Hepatocyte (in vitro differentiated cells): ENCODE data around the gene PDZD8. TPM values are rescaled to one million over a fixed set of nuclear protein-coding genes. Genes with fewer than 3 reads are reported as not detected.

ENCODE experiments used
- DNase-seq: peaks from one replicate; pipeline ENCODE4 v3.0.0-alpha.2; 2016; ENCODE audit warnings: low spot score
- H2AFZ ChIP-seq: fragments of 200-600 bp; sonication (generic); 2 replicates; pipeline ENCODE4 v1.6.0; 2016; ENCODE audit warnings: antibody characterized with exemption, mild to moderate bottlenecking
- H3K27ac ChIP-seq: fragments of 200-600 bp; sonication (generic); 2 replicates; pipeline ENCODE4 v1.5.1; 2016; ENCODE audit warnings: mild to moderate bottlenecking
- H3K27me3 ChIP-seq: fragments of 200-600 bp; sonication (generic); 2 replicates; pipeline ENCODE4 v1.6.1; 2016
- H3K36me3 ChIP-seq: fragments of 200-600 bp; sonication (generic); replicated peaks from 2 replicates; pipeline ENCODE4 v1.5.1; 2016; ENCODE audit warnings: low read depth; ENCODE audit not compliant: insufficient read depth
- H3K4me1 ChIP-seq: fragments of 200-600 bp; sonication (generic); 2 replicates; pipeline ENCODE4 v1.5.1; 2016; ENCODE audit warnings: mild to moderate bottlenecking, moderate library complexity; ENCODE audit not compliant: insufficient read depth
- H3K4me2 ChIP-seq: fragments of 200-600 bp; sonication (generic); 2 replicates; pipeline ENCODE4 v1.6.0; 2016
- H3K4me3 ChIP-seq: fragments of 200-600 bp; sonication (generic); 2 replicates; pipeline ENCODE4 v1.5.1; 2016; ENCODE audit warnings: mild to moderate bottlenecking
- H3K79me2 ChIP-seq: fragments of 200-600 bp; sonication (generic); 2 replicates; pipeline ENCODE4 v1.6.0; 2017; ENCODE audit warnings: mild to moderate bottlenecking
- H3K9me2 ChIP-seq: fragments of 200-600 bp; sonication (generic); replicated peaks from 2 replicates; pipeline ENCODE4 v1.6.0; 2017; ENCODE audit warnings: mild to moderate bottlenecking; ENCODE audit not compliant: insufficient read depth
- H3K9me3 ChIP-seq: fragments of 200-600 bp; sonication (generic); 2 replicates; pipeline ENCODE4 v1.5.1; 2016; ENCODE audit warnings: low read depth, mild to moderate bottlenecking
- H4K20me1 ChIP-seq: fragments of 200-600 bp; sonication (generic); 2 replicates; pipeline ENCODE4 v1.6.0; 2016; ENCODE audit warnings: mild to moderate bottlenecking; ENCODE audit not compliant: insufficient read depth, poor library complexity, severe bottlenecking
- CTCF ChIP-seq: fragments of 200-600 bp; sonication (generic); IDR thresholded peaks from 2 replicates; pipeline ENCODE4 v1.5.1; 2016; ENCODE audit warnings: antibody characterized with exemption, mild to moderate bottlenecking; ENCODE audit not compliant: poor library complexity
- EZH2 ChIP-seq: fragments of 200-600 bp; sonication (generic); IDR thresholded peaks from 2 replicates; pipeline ENCODE4 v1.6.1; 2016; ENCODE audit warnings: antibody characterized with exemption, mild to moderate bottlenecking, borderline replicate concordance
- EZH2phosphoT487 ChIP-seq: fragments of 200-600 bp; sonication (generic); IDR thresholded peaks from one replicate; pipeline ENCODE4 v1.6.1; 2018; ENCODE audit warnings: antibody characterized with exemption, mild to moderate bottlenecking, low read depth, moderate library complexity; ENCODE audit not compliant: unreplicated experiment, severe bottlenecking
- WGBS: methylation state at CpG from one replicate; pipeline ENCODE4 v1.1.6; 2016; ENCODE audit warnings: low lambda C conversion rate; ENCODE audit errors: missing lambda C conversion rate; 5-methylcytosine and 5-hydroxymethylcytosine counted together
- polyA plus RNA-seq: library from polyadenylated mRNA; unstranded; fragments of >200 nt; fragmentation: Nextera tagmentation; extraction: Ambion mirVana; gene quantifications from 2 replicates; pipeline ENCODE4 v1.2.1, GENCODE V29; 2016
- total RNA-seq: library from RNA; depleted of rRNA; stranded (reverse); fragments of >200 nt; gene quantifications from 2 replicates; pipeline ENCODE4 v1.2.3, GENCODE V29; 2014

Gene PDZD8
- total and polyA plus RNA-seq, 2 experiments from 2014 or later, result 12.9 to 77.2 TPM

DNA sequence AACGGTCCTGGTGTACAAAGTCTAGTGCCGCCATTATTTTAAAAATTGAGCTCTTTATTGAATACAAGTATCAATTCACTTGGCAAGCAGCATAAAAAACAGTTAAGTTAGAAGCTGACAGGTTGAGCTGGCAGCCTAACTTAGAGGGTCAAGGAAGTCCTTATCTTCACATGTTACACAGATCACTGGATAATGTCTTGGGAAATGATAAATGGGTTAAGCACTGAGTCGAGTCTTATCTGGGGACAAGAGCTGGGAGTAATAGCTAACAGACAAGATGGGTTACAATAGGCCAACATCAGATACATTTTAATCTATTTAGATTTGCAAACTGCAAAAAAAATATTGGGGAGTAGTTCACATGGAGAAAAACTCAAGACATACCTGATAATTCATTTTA lies 100.1 kb downstream of the PDZD8 start:
- Histone ChIP-seq H3K27ac (no peak overlapping the region), H3K79me2 (no peaks in the 10 kb centered on the region), H4K20me1 (no peaks in the 10 kb centered on the region), H2AFZ (no peak overlapping the region), H3K4me3 (no peak overlapping the region), H3K9me3 (no peaks in the 10 kb centered on the region), H3K4me2 (no peak overlapping the region), H3K27me3 (no peaks in the 10 kb centered on the region), H3K4me1 (no peaks in the 10 kb centered on the region), H3K9me2 (no peaks in the 10 kb centered on the region), H3K36me3 (no peaks in the 10 kb centered on the region)
- no peak for TF ChIP-seq EZH2
- no peak for TF ChIP-seq EZH2phosphoT487
- no peak for TF ChIP-seq CTCF
- WGBS, result 65% methylated on average over 3 of the region's 3 CpGs
- no peak for DNase-seq

DNA sequence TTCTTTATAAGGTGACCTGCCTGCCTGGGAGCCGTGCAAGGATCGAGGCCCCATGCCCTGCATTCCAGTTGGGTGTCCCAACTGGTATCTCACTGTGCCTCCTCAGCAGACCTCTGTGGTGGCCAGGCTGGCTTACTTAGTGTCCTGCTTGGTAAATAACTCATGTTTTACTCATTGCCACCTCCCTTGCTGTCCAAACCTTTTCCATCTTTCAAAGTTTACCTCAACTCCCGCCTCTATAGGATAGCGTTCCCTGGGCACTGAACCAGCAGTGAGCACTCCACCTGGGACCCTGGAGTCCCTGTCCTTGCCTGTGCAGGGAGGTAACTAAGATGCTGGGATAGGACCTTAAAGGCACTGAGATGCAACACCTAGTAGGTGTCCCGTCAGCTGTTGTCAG lies 100.7 kb downstream of the PDZD8 start:
- Histone ChIP-seq H3K4me1 (no peaks in the 10 kb centered on the region), H2AFZ (no peak overlapping the region), H3K9me2 (no peaks in the 10 kb centered on the region), H3K9me3 (no peaks in the 10 kb centered on the region), H3K79me2 (no peaks in the 10 kb centered on the region), H3K27me3 (no peaks in the 10 kb centered on the region), H3K4me2 (no peak overlapping the region), H3K36me3 (no peaks in the 10 kb centered on the region), H3K27ac (no peak overlapping the region), H3K4me3 (no peak overlapping the region), H4K20me1 (no peaks in the 10 kb centered on the region)
- DNase-seq, result no peak
- no peak for TF ChIP-seq EZH2
- no peak for TF ChIP-seq EZH2phosphoT487
- WGBS, result 93% methylated on average over 5 of the region's 5 CpGs

DNA sequence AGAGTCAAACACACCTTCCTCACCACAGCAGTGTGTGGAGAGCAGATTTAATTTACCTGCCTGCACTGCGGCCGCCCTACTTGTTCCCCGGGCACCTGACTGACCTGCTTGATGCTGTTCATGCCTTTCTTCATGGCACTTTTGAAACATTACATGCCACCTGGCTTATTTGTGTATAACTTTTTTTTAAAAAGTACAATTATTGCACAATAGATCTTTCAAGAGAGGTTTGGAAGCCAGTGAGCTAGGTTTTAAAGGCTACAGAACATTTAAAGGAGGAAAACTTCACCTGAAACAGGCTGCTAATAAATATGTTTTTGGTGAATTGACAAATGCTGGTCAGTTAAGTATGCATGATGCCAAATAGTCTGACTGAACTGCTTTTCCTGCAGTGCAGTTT lies 101.3 kb downstream of the PDZD8 start:
- Histone ChIP-seq H2AFZ (no peak overlapping the region), H3K27ac (no peak overlapping the region), H4K20me1 (no peaks in the 10 kb centered on the region), H3K79me2 (no peaks in the 10 kb centered on the region), H3K9me2 (no peaks in the 10 kb centered on the region), H3K36me3 (no peaks in the 10 kb centered on the region), H3K4me1 (no peaks in the 10 kb centered on the region), H3K4me3 (no peak overlapping the region), H3K4me2 (no peak overlapping the region), H3K27me3 (no peaks in the 10 kb centered on the region), H3K9me3 (no peaks in the 10 kb centered on the region)
- no peak for DNase-seq
- 90% methylated on average over 3 of the region's 3 CpGs for WGBS
- TF ChIP-seq CTCF (no peak), EZH2 (no peak), EZH2phosphoT487 (no peak)

DNA sequence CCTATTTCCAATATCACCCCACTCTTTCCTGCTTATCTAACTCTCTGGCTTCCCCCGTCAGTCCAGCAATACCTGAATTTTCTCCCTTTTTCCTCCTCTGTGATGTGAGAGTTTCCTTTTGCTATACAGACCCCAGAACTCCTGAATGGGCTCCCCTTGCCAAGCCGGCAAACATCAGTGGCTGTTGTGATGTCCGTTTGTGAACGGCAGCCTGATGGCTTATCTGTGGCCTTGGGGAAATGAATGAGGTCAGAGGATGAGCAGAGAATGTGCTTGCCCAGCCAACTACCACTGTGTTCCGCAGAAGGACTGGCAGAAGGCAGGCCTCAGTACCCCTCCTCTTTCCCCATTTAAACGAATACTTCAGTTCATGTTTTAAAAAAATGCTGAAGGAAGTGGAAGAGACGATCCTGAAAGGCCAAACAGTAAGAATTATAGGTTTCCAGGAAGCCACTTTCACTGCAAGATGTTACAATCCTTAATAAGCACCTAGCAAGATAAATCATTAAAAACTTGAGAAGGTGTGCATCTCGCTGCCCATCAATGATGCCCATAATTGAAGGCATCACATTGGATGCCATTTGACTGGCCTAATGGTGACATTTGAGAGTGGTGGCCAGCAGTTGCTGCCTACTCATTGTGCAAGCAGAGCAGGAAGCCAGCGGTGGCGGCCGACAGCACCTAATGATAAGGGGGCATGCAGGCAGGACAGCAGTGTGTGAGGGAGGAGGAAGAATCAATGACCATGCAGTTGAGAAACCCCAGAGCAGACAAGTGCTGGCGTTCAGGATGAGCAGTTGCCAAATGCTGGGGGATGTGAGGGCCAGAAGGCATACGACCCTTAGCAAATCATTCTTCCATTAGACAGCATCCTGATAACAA lies 102.8 kb downstream of the PDZD8 start:
- DNase-seq, result no peak
- Histone ChIP-seq H3K4me3 (no peak overlapping the region), H3K4me2 (no peak overlapping the region), H3K9me2 (no peaks in the 10 kb centered on the region), H2AFZ (no peak overlapping the region), H3K9me3 (no peaks in the 10 kb centered on the region), H4K20me1 (no peaks in the 10 kb centered on the region), H3K36me3 (no peaks in the 10 kb centered on the region), H3K27ac (no peak overlapping the region), H3K4me1 (no peaks in the 10 kb centered on the region), H3K27me3 (no peaks in the 10 kb centered on the region), H3K79me2 (no peaks in the 10 kb centered on the region)
- TF ChIP-seq CTCF (no peak), EZH2 (no peak), EZH2phosphoT487 (no peak)
- WGBS, result 62% methylated on average over 13 of the region's 13 CpGs
